Mesendoderm (in vitro differentiated cells): ENCODE data around the gene RPS6KA6.

Experiments used
- DNase-seq: peaks from one replicate; pipeline ENCODE4 v3.0.0; 2013
- H2AK5ac ChIP-seq: 2 replicates; pipeline ENCODE4 v1.6.1; 2013; ENCODE audit warnings: low read length, inconsistent platforms
- H2BK120ac ChIP-seq: 2 replicates; pipeline ENCODE4 v1.6.1; 2013; ENCODE audit warnings: low read depth, mild to moderate bottlenecking, low read length, moderate library complexity, mixed read lengths
- H2BK15ac ChIP-seq: replicated peaks from 2 replicates; pipeline ENCODE4 v1.6.1; 2013; ENCODE audit warnings: low read depth, mild to moderate bottlenecking, moderate library complexity
- H2BK5ac ChIP-seq: 2 replicates; pipeline ENCODE4 v1.6.1; 2013; ENCODE audit warnings: low read length, inconsistent platforms
- H3K18ac ChIP-seq: 2 replicates; pipeline ENCODE4 v1.6.1; 2013; ENCODE audit warnings: mild to moderate bottlenecking, low read length, mixed read lengths
- H3K23ac ChIP-seq: one replicate; pipeline ENCODE4 v1.6.1; 2013; ENCODE audit warnings: low read length
- H3K27ac ChIP-seq: 2 replicates; pipeline ENCODE4 v1.5.1; 2013; ENCODE audit warnings: low read depth, mild to moderate bottlenecking, inconsistent platforms, low read length, moderate library complexity
- H3K27me3 ChIP-seq: 2 replicates; pipeline ENCODE4 v1.6.1; 2013; ENCODE audit warnings: low read length, control low read depth, mild to moderate bottlenecking, inconsistent platforms; ENCODE audit not compliant: insufficient read depth, poor library complexity
- H3K36me3 ChIP-seq: 2 replicates; pipeline ENCODE4 v1.6.1; 2013; ENCODE audit warnings: low read length, inconsistent platforms; ENCODE audit not compliant: control insufficient read depth, insufficient read depth
- H3K4ac ChIP-seq: one replicate; pipeline ENCODE4 v1.6.1; 2013; ENCODE audit warnings: low read depth, mild to moderate bottlenecking, low read length, moderate library complexity
- H3K4me1 ChIP-seq: 2 replicates; pipeline ENCODE4 v1.6.1; 2013; ENCODE audit warnings: low read depth, low read length, inconsistent platforms; ENCODE audit not compliant: control insufficient read depth
- H3K4me2 ChIP-seq: 2 replicates; pipeline ENCODE4 v1.6.1; 2013; ENCODE audit warnings: low read length
- H3K4me3 ChIP-seq: 2 replicates; pipeline ENCODE4 v1.5.1; 2013; ENCODE audit warnings: mild to moderate bottlenecking, low read length
- H3K56ac ChIP-seq: one replicate; pipeline ENCODE4 v1.6.1; 2013; ENCODE audit warnings: low read length
- H3K79me1 ChIP-seq: 2 replicates; pipeline ENCODE4 v1.6.1; 2013; ENCODE audit warnings: low read length, inconsistent platforms
- H3K79me2 ChIP-seq: 2 replicates; pipeline ENCODE4 v1.6.1; 2013; ENCODE audit warnings: mild to moderate bottlenecking, low read length; ENCODE audit not compliant: control insufficient read depth, insufficient read depth
- H3K9ac ChIP-seq: 2 replicates; pipeline ENCODE4 v1.6.1; 2013; ENCODE audit warnings: low read length, inconsistent platforms
- H4K5ac ChIP-seq: one replicate; pipeline ENCODE4 v1.6.1; 2013; ENCODE audit warnings: low read length
- H4K8ac ChIP-seq: one replicate; pipeline ENCODE4 v1.6.1; 2013; ENCODE audit warnings: low read depth, mild to moderate bottlenecking, control low read depth, low read length, moderate library complexity
- WGBS: extraction: QIAGEN DNeasy Blood & Tissue Kit; methylation state at CpG from one replicate; pipeline ENCODE4 v1.1.7; 2013; ENCODE audit warnings: low lambda C conversion rate, missing lambda C conversion rate; ENCODE audit not compliant: insufficient coverage; ENCODE audit errors: extremely low coverage; 5-methylcytosine and 5-hydroxymethylcytosine counted together

RPS6KA6 gene

GRCh38 chrX:84175274-84175673, 12.7 kb downstream of the RPS6KA6 start:
- Histone ChIP-seq H3K36me3 (no peaks in the 10 kb centered on the region), H3K4me1 (no peaks in the 10 kb centered on the region), H4K8ac (no peak overlapping the region), H3K4me3 (no peak overlapping the region), H2AK5ac (no peak overlapping the region), H3K4ac (no peak overlapping the region), H2BK5ac (no peak overlapping the region), H3K27ac (no peak overlapping the region), H3K18ac (no peak overlapping the region), H3K4me2 (no peak overlapping the region), H3K79me1 (no peaks in the 10 kb centered on the region), H4K5ac (no peak overlapping the region), H2BK15ac (no peak overlapping the region), H3K79me2 (no peaks in the 10 kb centered on the region), H2BK120ac (no peak overlapping the region), H3K9ac (no peak overlapping the region), H3K27me3 (no peaks in the 10 kb centered on the region), H3K23ac (no peak overlapping the region), H3K56ac (no peak overlapping the region)
- DNase-seq = no peak
- no CpG with 5 or more reads among the region's 3 CpGs for WGBS

GRCh38 chrX:84174348-84174747, 13.7 kb downstream of the RPS6KA6 start:
- H3K4me2 ChIP-seq = no peak overlapping the region
- H4K8ac ChIP-seq = no peak overlapping the region
- H3K9ac ChIP-seq = no peak overlapping the region
- no peaks in the 10 kb centered on the region for H3K79me1 ChIP-seq
- no peak overlapping the region for H3K23ac ChIP-seq
- no peak overlapping the region for H2AK5ac ChIP-seq
- no peaks in the 10 kb centered on the region for H3K27me3 ChIP-seq
- no peak overlapping the region for H3K27ac ChIP-seq
- H3K18ac ChIP-seq = no peak overlapping the region
- H2BK5ac ChIP-seq = no peak overlapping the region
- no peaks in the 10 kb centered on the region for H3K4me1 ChIP-seq
- no peak overlapping the region for H2BK15ac ChIP-seq
- no peaks in the 10 kb centered on the region for H3K36me3 ChIP-seq
- no peak overlapping the region for H3K4me3 ChIP-seq
- no peak overlapping the region for H3K4ac ChIP-seq
- no peaks in the 10 kb centered on the region for H3K79me2 ChIP-seq
- no peak overlapping the region for H3K56ac ChIP-seq
- H2BK120ac ChIP-seq = no peak overlapping the region
- no peak overlapping the region for H4K5ac ChIP-seq
- DNase-seq = no peak
- WGBS = no CpG with 5 or more reads among the region's 2 CpGs

DNA sequence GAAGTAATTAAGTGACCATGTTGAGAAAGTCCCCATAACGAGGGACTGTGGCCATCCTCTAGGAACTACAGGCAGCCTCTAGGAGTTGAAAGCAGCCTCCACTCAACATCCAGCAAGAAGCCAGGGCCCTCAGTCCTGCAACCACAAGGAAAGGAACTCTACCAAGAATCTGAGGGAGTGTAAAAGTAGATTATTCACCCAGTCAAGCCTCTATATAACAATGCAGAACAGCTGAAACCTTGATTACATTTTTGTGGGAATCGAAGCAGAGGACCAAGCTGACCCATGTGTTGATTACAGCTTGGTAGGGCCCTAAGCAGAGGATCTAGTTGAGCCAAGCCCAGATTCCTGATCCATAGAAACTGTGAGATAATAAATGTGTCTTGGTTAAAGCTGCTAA, 17.1 kb downstream of the RPS6KA6 start:
- Histone ChIP-seq H3K36me3 (no peaks in the 10 kb centered on the region), H3K9ac (no peak overlapping the region), H3K4ac (no peak overlapping the region), H3K27me3 (no peaks in the 10 kb centered on the region), H3K79me2 (no peaks in the 10 kb centered on the region), H2BK120ac (no peak overlapping the region), H2BK5ac (no peak overlapping the region), H3K4me3 (no peak overlapping the region), H3K79me1 (no peaks in the 10 kb centered on the region), H4K8ac (no peak overlapping the region), H3K4me1 (no peaks in the 10 kb centered on the region), H3K23ac (no peak overlapping the region), H3K4me2 (no peak overlapping the region), H3K18ac (no peak overlapping the region), H3K56ac (no peak overlapping the region), H2BK15ac (no peak overlapping the region), H3K27ac (no peak overlapping the region), H4K5ac (no peak overlapping the region), H2AK5ac (no peak overlapping the region)
- no peak for DNase-seq
- no CpG with 5 or more reads among the region's 2 CpGs for WGBS

- Histone ChIP-seq H4K8ac (no peak overlapping the region), H3K36me3 (no peaks in the 10 kb centered on the region), H3K23ac (no peak overlapping the region), H3K4me2 (no peak overlapping the region), H3K27me3 (no peaks in the 10 kb centered on the region), H3K27ac (no peak overlapping the region), H3K79me1 (no peaks in the 10 kb centered on the region), H3K9ac (no peak overlapping the region), H3K4me3 (no peak overlapping the region), H2AK5ac (no peak overlapping the region), H2BK15ac (no peak overlapping the region), H3K56ac (no peak overlapping the region), H3K79me2 (no peaks in the 10 kb centered on the region), H3K4ac (no peak overlapping the region), H3K4me1 (no peaks in the 10 kb centered on the region), H2BK5ac (no peak overlapping the region), H2BK120ac (no peak overlapping the region), H4K5ac (no peak overlapping the region), H3K18ac (no peak overlapping the region)
- WGBS = 100% methylated on average over 1 of the region's 2 CpGs
- no peak for DNase-seq
These were observed 19.4 kb downstream of the RPS6KA6 start for GRCh38 chrX:84168574-84168973.

- Histone ChIP-seq H3K18ac (no peak overlapping the region), H3K4me2 (no peak overlapping the region), H2AK5ac (no peak overlapping the region), H3K23ac (no peak overlapping the region), H3K36me3 (no peaks in the 10 kb centered on the region), H3K4me1 (no peaks in the 10 kb centered on the region), H4K5ac (no peak overlapping the region), H2BK5ac (no peak overlapping the region), H3K27ac (no peak overlapping the region), H3K4me3 (no peak overlapping the region), H4K8ac (no peak overlapping the region), H2BK15ac (no peak overlapping the region), H3K4ac (no peak overlapping the region), H2BK120ac (no peak overlapping the region), H3K9ac (no peak overlapping the region), H3K79me1 (no peaks in the 10 kb centered on the region), H3K27me3 (no peaks in the 10 kb centered on the region), H3K79me2 (no peaks in the 10 kb centered on the region), H3K56ac (no peak overlapping the region)
- no peak for DNase-seq
- WGBS = no CpG with 5 or more reads among the region's 2 CpGs
These were observed 19.9 kb downstream of the RPS6KA6 start for GRCh38 chrX:84168095-84168494.

DNA sequence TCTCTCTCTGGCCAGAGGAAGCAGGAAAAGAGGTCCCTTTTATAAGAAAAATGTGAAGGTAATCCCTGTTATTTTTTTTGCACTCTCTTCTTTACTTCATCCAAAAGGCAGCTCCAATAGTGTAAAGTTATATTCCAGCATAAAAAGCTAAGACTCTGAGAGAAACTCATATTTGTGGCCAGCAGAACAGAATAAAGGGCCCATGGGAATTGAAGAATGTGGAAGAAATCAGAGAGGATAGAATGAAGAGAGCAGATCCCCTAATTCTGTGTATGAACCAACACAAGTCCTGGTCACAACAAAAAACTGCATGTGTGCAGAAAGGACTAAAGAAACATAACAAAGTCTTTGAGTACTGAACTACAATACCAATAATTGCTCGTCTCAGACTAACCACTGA, 22.3 kb downstream of the RPS6KA6 start:
- Histone ChIP-seq H4K5ac (no peak overlapping the region), H3K36me3 (no peaks in the 10 kb centered on the region), H3K23ac (no peak overlapping the region), H4K8ac (no peak overlapping the region), H2BK15ac (no peak overlapping the region), H3K4me1 (no peaks in the 10 kb centered on the region), H3K79me2 (no peaks in the 10 kb centered on the region), H3K18ac (no peak overlapping the region), H3K27ac (no peak overlapping the region), H3K4ac (no peak overlapping the region), H2BK5ac (no peak overlapping the region), H3K4me2 (no peak overlapping the region), H3K4me3 (no peak overlapping the region), H3K9ac (no peak overlapping the region), H3K79me1 (no peaks in the 10 kb centered on the region), H3K27me3 (no peaks in the 10 kb centered on the region), H2AK5ac (no peak overlapping the region), H2BK120ac (no peak overlapping the region), H3K56ac (no peak overlapping the region)
- no CpG with 5 or more reads among the region's 1 CpG for WGBS
- no peak for DNase-seq
